ENCODE measurements around the gene KCNG4.

KCNG4 gene

GRCh38 chr16:84183572-84183875 lies 56.3 kb downstream of the KCNG4 start:
- DNase-seq (ENCODE audit: low read depth, low spot score) = no peak
- Histone ChIP-seq H3K9ac (ENCODE audit: insufficient read length) (no peak overlapping the region), H3K36me3 (ENCODE audit: insufficient read depth, low read length) (no peaks in the 10 kb centered on the region; the same call in 1 of the 2 replicates), H3K27ac (no peak overlapping the region), H3K9me3 (ENCODE audit: low read depth, low read length) (no peaks in the 10 kb centered on the region), H3K4me3 (no peak overlapping the region)
- TF ChIP-seq POLR2AphosphoS5 (IDR thresholded peaks at IDR 0.05; ENCODE audit: borderline replicate concordance, low read depth, low read length) (no peak), EZH2 (IDR thresholded peaks at IDR 0.05) (no peak), FOXP2 (optimal IDR thresholded peaks at IDR 0.05; ENCODE audit: control extremely low read depth, extremely low read length, insufficient read depth) (no peak)

GRCh38 chr16:84182680-84183571 lies 56.9 kb downstream of the KCNG4 start:
- no peak for DNase-seq (ENCODE audit: low read depth, low spot score)
- no peaks in the 10 kb centered on the region; the same call in 1 of the 2 replicates for H3K36me3 ChIP-seq (ENCODE audit: insufficient read depth, low read length)

GRCh38 chr16:84182104-84182503 lies 57.7 kb downstream of the KCNG4 start:
- Histone ChIP-seq H3K4me3 (no peak overlapping the region), H3K27ac (no peak overlapping the region), H3K36me3 (ENCODE audit: insufficient read depth, low read length) (no peaks in the 10 kb centered on the region; the same call in 1 of the 2 replicates), H3K9me3 (ENCODE audit: low read depth, low read length) (no peaks in the 10 kb centered on the region), H3K9ac (ENCODE audit: insufficient read length) (no peak overlapping the region)
- no peak for DNase-seq (ENCODE audit: low read depth, low spot score)
- TF ChIP-seq FOXP2 (optimal IDR thresholded peaks at IDR 0.05; ENCODE audit: control extremely low read depth, extremely low read length, insufficient read depth) (no peak), POLR2AphosphoS5 (IDR thresholded peaks at IDR 0.05; ENCODE audit: borderline replicate concordance, low read depth, low read length) (no peak), EZH2 (IDR thresholded peaks at IDR 0.05) (no peak)

More at GRCh38 chr16:84182680-84183571, 56.9 kb downstream of the KCNG4 start:
- H3K27ac ChIP-seq = no peak overlapping the region
- no peak overlapping the region for H3K4me3 ChIP-seq
- TF ChIP-seq POLR2AphosphoS5 (IDR thresholded peaks at IDR 0.05; ENCODE audit: borderline replicate concordance, low read depth, low read length) = no peak
- no peak for TF ChIP-seq FOXP2 (optimal IDR thresholded peaks at IDR 0.05; ENCODE audit: control extremely low read depth, extremely low read length, insufficient read depth)
- TF ChIP-seq EZH2 (IDR thresholded peaks at IDR 0.05) = no peak
- no peak overlapping the region for H3K9ac ChIP-seq (ENCODE audit: insufficient read length)
- no peaks in the 10 kb centered on the region for H3K9me3 ChIP-seq (ENCODE audit: low read depth, low read length)

GRCh38 chr16:84181144-84181915 lies 58.5 kb downstream of the KCNG4 start:
- no peaks in the 10 kb centered on the region; the same call in 1 of the 2 replicates for H3K36me3 ChIP-seq (ENCODE audit: insufficient read depth, low read length)

GRCh38 chr16:84180519-84181140 lies 59.2 kb downstream of the KCNG4 start:
- Histone ChIP-seq H3K9ac (ENCODE audit: insufficient read length) (no peak overlapping the region), H3K4me3 (no peak overlapping the region), H3K9me3 (ENCODE audit: low read depth, low read length) (no peaks in the 10 kb centered on the region), H3K36me3 (ENCODE audit: insufficient read depth, low read length) (no peaks in the 10 kb centered on the region; the same call in 1 of the 2 replicates), H3K27ac (no peak overlapping the region)
- DNase-seq (ENCODE audit: low read depth, low spot score) = no peak
- TF ChIP-seq EZH2 (IDR thresholded peaks at IDR 0.05) (no peak), FOXP2 (optimal IDR thresholded peaks at IDR 0.05; ENCODE audit: control extremely low read depth, extremely low read length, insufficient read depth) (no peak), POLR2AphosphoS5 (IDR thresholded peaks at IDR 0.05; ENCODE audit: borderline replicate concordance, low read depth, low read length) (no peak)

More at GRCh38 chr16:84181144-84181915, 58.5 kb downstream of the KCNG4 start:
- TF ChIP-seq FOXP2 (optimal IDR thresholded peaks at IDR 0.05; ENCODE audit: control extremely low read depth, extremely low read length, insufficient read depth) (no peak), POLR2AphosphoS5 (IDR thresholded peaks at IDR 0.05; ENCODE audit: borderline replicate concordance, low read depth, low read length) (no peak), EZH2 (IDR thresholded peaks at IDR 0.05) (no peak)
- DNase-seq (ENCODE audit: low read depth, low spot score) = no peak
- no peak overlapping the region for H3K9ac ChIP-seq (ENCODE audit: insufficient read length)
- H3K4me3 ChIP-seq = no peak overlapping the region
- no peak overlapping the region for H3K27ac ChIP-seq
- no peaks in the 10 kb centered on the region for H3K9me3 ChIP-seq (ENCODE audit: low read depth, low read length)

GRCh38 chr16:84179612-84180320 lies 60.0 kb downstream of the KCNG4 start:
- Histone ChIP-seq H3K27ac (no peak overlapping the region), H3K9ac (ENCODE audit: insufficient read length) (no peak overlapping the region), H3K9me3 (ENCODE audit: low read depth, low read length) (no peaks in the 10 kb centered on the region), H3K4me3 (no peak overlapping the region), H3K36me3 (ENCODE audit: insufficient read depth, low read length) (no peaks in the 10 kb centered on the region; the same call in 1 of the 2 replicates)
- TF ChIP-seq POLR2AphosphoS5 (IDR thresholded peaks at IDR 0.05; ENCODE audit: borderline replicate concordance, low read depth, low read length) (no peak), EZH2 (IDR thresholded peaks at IDR 0.05) (no peak), FOXP2 (optimal IDR thresholded peaks at IDR 0.05; ENCODE audit: control extremely low read depth, extremely low read length, insufficient read depth) (no peak)
- DNase-seq (ENCODE audit: low read depth, low spot score) = no peak

GRCh38 chr16:84178892-84179611 lies 60.8 kb downstream of the KCNG4 start:
- Histone ChIP-seq H3K27ac (no peak overlapping the region), H3K36me3 (ENCODE audit: insufficient read depth, low read length) (no peaks in the 10 kb centered on the region; the same call in 1 of the 2 replicates)
- no peak for TF ChIP-seq POLR2AphosphoS5 (IDR thresholded peaks at IDR 0.05; ENCODE audit: borderline replicate concordance, low read depth, low read length)
- TF ChIP-seq FOXP2 (optimal IDR thresholded peaks at IDR 0.05; ENCODE audit: control extremely low read depth, extremely low read length, insufficient read depth) = no peak
- no peak for TF ChIP-seq EZH2 (IDR thresholded peaks at IDR 0.05)

More at GRCh38 chr16:84178892-84179611, 60.8 kb downstream of the KCNG4 start:
- no peaks in the 10 kb centered on the region for H3K9me3 ChIP-seq (ENCODE audit: low read depth, low read length)
- H3K9ac ChIP-seq (ENCODE audit: insufficient read length) = no peak overlapping the region
- no peak overlapping the region for H3K4me3 ChIP-seq
- no peak for DNase-seq (ENCODE audit: low read depth, low spot score)
